ENCODE measurements around the gene DLX2. TPM values are rescaled to one million over a fixed set of nuclear protein-coding genes. Genes with fewer than 3 reads are reported as not detected.

DLX2 gene
- total and polyA plus RNA-seq, 10 of the 15 experiments (the other 5 are each of a cell fraction or from before 2014, with no cell fraction given), result 0.03 TPM; not detected in 9

DNA sequence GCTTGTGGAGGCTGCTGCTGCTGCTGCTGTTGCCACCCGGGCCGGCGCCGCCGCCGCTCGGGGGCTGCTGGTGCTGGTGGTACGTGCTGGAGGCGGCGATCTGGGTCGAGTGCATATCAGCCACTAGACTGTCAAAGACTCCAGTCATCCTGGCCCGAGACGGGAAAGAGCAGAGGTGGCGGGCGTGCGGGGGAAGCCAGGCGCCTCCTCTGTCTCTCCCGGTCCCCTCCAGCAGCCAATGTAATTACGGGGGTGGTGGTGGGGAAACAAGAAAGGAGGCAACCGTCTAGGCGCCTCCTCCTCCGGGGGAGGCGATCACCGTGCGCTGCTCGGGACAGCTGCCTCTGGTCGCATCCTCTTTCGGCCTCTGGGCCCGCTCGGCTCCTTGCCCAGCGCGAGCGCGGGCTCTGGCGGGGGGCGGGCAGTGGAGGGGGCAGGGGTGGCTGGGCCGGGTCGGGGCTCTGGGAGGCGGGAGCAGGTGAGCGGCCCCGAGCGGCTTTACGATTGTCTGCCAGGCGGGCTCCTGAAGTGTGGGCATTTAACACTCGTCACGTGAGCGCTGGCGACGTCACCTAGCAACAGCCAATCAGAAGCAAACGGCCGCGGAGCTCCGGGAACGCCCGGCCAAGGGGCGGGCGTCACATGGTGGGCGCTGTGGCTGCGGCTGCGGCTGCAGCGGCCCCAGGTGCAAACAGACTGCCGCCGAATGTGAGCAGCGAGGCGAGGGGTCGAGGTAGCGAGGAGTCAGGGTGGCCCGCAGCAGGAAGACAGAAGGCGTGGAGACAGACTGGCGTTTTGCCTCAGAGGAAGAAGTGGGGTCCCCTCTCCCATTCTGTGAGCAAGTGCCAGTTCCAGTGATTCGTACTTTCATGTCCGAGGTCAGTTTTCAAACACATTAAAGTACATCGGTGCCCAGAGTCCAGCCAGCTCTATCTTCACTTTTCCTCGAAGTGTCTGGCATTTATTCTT is at the start of gene DLX2 (continued):
- no peak for TF ChIP-seq RAD21 (IDR thresholded peaks at IDR 0.05; ENCODE audit: insufficient read depth, low read depth, low read length)
- 0 out of 2 replicates have a peak, but pooled peaks have one; percentile 24 for TF ChIP-seq LARP7 (IDR thresholded peaks at IDR 0.05)
- TF ChIP-seq, protein P1, sequence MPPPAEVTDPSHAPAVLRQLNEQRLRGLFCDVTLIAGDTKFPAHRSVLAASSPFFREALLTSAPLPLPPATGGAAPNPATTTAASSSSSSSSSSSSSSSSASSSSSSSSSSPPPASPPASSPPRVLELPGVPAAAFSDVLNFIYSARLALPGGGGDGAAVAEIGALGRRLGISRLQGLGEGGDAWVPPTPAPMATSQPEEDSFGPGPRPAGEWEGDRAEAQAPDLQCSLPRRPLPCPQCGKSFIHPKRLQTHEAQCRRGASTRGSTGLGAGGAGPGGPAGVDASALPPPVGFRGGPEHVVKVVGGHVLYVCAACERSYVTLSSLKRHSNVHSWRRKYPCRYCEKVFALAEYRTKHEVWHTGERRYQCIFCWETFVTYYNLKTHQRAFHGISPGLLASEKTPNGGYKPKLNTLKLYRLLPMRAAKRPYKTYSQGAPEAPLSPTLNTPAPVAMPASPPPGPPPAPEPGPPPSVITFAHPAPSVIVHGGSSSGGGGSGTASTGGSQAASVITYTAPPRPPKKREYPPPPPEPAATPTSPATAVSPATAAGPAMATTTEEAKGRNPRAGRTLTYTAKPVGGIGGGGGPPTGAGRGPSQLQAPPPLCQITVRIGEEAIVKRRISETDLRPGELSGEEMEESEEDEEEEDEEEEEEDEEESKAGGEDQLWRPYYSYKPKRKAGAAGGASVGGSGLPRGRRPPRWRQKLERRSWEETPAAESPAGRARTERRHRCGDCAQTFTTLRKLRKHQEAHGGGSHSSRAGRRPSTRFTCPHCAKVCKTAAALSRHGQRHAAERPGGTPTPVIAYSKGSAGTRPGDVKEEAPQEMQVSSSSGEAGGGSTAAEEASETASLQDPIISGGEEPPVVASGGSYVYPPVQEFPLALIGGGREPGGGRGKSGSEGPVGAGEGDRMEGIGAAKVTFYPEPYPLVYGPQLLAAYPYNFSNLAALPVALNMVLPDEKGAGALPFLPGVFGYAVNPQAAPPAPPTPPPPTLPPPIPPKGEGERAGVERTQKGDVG (CRISPR knock-in tag; IDR thresholded peaks at IDR 0.05), result no peak
- 0 out of 3 replicates have a peak, but pooled peaks of 1 of the 2 experiments have one; percentile 22 for TF ChIP-seq EGR1 (IDR thresholded peaks at IDR 0.05; ENCODE audit: borderline replicate concordance in 1 of 2, low read depth in 2 of 2, low read length in 2 of 2)
- no peak for TF ChIP-seq CBX5 (IDR thresholded peaks at IDR 0.05; ENCODE audit: low read depth)
- no peak for TF ChIP-seq HCFC1 (IDR thresholded peaks at IDR 0.05; ENCODE audit: low read length)
- 0 out of 2 replicates have a peak, but pooled peaks have one; percentile 21 for TF ChIP-seq RB1 (IDR thresholded peaks at IDR 0.05; ENCODE audit: borderline replicate concordance)
- no peak for TF ChIP-seq NRF1 (conservative IDR thresholded peaks at IDR 0.05; ENCODE audit: low read depth, low read length)
- TF ChIP-seq, protein P2, sequence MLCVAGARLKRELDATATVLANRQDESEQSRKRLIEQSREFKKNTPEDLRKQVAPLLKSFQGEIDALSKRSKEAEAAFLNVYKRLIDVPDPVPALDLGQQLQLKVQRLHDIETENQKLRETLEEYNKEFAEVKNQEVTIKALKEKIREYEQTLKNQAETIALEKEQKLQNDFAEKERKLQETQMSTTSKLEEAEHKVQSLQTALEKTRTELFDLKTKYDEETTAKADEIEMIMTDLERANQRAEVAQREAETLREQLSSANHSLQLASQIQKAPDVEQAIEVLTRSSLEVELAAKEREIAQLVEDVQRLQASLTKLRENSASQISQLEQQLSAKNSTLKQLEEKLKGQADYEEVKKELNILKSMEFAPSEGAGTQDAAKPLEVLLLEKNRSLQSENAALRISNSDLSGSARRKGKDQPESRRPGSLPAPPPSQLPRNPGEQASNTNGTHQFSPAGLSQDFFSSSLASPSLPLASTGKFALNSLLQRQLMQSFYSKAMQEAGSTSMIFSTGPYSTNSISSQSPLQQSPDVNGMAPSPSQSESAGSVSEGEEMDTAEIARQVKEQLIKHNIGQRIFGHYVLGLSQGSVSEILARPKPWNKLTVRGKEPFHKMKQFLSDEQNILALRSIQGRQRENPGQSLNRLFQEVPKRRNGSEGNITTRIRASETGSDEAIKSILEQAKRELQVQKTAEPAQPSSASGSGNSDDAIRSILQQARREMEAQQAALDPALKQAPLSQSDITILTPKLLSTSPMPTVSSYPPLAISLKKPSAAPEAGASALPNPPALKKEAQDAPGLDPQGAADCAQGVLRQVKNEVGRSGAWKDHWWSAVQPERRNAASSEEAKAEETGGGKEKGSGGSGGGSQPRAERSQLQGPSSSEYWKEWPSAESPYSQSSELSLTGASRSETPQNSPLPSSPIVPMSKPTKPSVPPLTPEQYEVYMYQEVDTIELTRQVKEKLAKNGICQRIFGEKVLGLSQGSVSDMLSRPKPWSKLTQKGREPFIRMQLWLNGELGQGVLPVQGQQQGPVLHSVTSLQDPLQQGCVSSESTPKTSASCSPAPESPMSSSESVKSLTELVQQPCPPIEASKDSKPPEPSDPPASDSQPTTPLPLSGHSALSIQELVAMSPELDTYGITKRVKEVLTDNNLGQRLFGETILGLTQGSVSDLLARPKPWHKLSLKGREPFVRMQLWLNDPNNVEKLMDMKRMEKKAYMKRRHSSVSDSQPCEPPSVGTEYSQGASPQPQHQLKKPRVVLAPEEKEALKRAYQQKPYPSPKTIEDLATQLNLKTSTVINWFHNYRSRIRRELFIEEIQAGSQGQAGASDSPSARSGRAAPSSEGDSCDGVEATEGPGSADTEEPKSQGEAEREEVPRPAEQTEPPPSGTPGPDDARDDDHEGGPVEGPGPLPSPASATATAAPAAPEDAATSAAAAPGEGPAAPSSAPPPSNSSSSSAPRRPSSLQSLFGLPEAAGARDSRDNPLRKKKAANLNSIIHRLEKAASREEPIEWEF (IDR thresholded peaks at IDR 0.05; ENCODE audit: insufficient replicate concordance, low read depth, low read length), result no peak
- TF ChIP-seq SIN3A (IDR thresholded peaks at IDR 0.05; ENCODE audit: low read depth, low read length), result peak; percentile 76
- TF ChIP-seq, protein P3, sequence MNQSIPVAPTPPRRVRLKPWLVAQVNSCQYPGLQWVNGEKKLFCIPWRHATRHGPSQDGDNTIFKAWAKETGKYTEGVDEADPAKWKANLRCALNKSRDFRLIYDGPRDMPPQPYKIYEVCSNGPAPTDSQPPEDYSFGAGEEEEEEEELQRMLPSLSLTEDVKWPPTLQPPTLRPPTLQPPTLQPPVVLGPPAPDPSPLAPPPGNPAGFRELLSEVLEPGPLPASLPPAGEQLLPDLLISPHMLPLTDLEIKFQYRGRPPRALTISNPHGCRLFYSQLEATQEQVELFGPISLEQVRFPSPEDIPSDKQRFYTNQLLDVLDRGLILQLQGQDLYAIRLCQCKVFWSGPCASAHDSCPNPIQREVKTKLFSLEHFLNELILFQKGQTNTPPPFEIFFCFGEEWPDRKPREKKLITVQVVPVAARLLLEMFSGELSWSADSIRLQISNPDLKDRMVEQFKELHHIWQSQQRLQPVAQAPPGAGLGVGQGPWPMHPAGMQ (IDR thresholded peaks at IDR 0.05; ENCODE audit: borderline replicate concordance), result no peak
- no peak for TF ChIP-seq HSF1 (IDR thresholded peaks at IDR 0.05; ENCODE audit: low read depth, low read length)
- TF ChIP-seq ATF7 (IDR thresholded peaks at IDR 0.05; ENCODE audit: low read depth), result no peak
- TF ChIP-seq TCF12 (IDR thresholded peaks at IDR 0.05; ENCODE audit: low read depth, low read length), result peak; percentile 55; the same call in 1 of the 2 replicates
- TF ChIP-seq GATAD2B (conservative IDR thresholded peaks at IDR 0.05; ENCODE audit: low read depth), result 0 out of 2 replicates have a peak, but pooled peaks have one; percentile 49
- no peak for TF ChIP-seq ZSCAN29 (IDR thresholded peaks at IDR 0.05)
- no peak for TF ChIP-seq SPI1 (IDR thresholded peaks at IDR 0.05; ENCODE audit: borderline replicate concordance, insufficient read depth, low read depth, low read length)
